ENCODE data around the gene GATAD2A. TPM values are rescaled to one million over a fixed set of nuclear protein-coding genes. Genes with fewer than 3 reads are reported as not detected.
"Not testable (repeated sequence)": the region's sequence is repeated elsewhere in the genome, so short reads cannot be mapped to it uniquely, and the experiment has no call there.

The GATAD2A gene
- total RNA-seq, 4 donors from 2014 or later: 73.8 to 128 (median 87.7) TPM

GRCh38 chr19:19451429-19452242 lies 46.2 kb downstream of the GATAD2A start:
- 64 to 65% methylated on average over 13 of the region's 13 CpGs for WGBS, 2 donors

DNA sequence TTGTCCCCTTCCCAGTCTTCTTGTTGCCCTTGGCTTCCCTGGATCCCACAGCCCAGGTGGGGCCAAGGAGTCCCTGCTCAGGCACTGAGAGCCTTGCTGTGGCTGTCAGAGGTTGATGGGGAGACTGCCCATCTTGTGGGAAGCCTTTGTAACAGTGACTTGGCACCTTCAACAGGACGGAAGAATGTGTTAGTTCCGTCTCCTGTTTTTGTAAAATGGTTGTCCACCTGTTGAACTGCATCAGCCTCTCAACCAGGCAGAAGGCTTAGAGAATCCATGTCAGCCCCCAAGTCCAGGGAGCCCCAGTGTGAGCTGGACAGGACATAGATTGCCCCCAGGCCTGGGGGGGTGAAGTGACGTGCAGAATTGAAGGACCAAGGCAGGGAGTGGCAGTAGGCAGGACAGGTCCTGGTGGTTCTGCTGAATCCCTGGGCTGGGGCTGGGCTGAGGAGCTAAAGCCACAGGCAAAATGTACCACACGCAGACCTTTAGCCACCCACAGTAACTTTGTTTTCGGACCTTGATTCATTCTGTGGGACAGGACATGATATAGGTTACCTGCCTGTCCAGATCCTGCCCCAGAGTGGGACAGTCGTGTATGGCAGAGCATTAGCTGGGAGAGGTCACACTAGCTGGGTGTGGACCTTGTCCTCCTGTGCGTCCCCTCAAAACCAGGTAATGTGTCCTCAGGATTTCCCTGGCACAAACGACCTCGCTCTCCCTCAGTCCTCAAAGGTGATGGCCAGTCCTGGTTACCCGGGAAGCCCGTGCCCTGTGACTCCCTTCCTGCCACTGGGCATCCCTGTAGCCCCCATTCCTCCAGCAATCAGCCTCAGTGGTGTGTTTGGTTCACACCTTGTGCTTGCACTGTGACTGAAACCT lies 47.0 kb downstream of the GATAD2A start:
- WGBS, 2 donors: 81 to 86% methylated on average over 11 of the region's 11 CpGs
- TF ChIP-seq POLR2A (IDR thresholded peaks at IDR 0.05): no peak
- TF ChIP-seq, protein P1, sequence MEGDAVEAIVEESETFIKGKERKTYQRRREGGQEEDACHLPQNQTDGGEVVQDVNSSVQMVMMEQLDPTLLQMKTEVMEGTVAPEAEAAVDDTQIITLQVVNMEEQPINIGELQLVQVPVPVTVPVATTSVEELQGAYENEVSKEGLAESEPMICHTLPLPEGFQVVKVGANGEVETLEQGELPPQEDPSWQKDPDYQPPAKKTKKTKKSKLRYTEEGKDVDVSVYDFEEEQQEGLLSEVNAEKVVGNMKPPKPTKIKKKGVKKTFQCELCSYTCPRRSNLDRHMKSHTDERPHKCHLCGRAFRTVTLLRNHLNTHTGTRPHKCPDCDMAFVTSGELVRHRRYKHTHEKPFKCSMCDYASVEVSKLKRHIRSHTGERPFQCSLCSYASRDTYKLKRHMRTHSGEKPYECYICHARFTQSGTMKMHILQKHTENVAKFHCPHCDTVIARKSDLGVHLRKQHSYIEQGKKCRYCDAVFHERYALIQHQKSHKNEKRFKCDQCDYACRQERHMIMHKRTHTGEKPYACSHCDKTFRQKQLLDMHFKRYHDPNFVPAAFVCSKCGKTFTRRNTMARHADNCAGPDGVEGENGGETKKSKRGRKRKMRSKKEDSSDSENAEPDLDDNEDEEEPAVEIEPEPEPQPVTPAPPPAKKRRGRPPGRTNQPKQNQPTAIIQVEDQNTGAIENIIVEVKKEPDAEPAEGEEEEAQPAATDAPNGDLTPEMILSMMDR (IDR thresholded peaks at IDR 0.05): no peak
- intact Hi-C loops (cut with DNase I; ENCODE audit: low total_unique reads): no loop called here
- H3K4me3 ChIP-seq (ENCODE audit: low read depth, poor library complexity, severe bottlenecking): no peak overlapping the region
- no peak for DNase-seq (ENCODE audit: low spot score in 2 of 2)

More at GRCh38 chr19:19451429-19452242, 46.2 kb downstream of the GATAD2A start:
- intact Hi-C loops (cut with DNase I; ENCODE audit: low total_unique reads): no loop called here
- H3K4me3 ChIP-seq (ENCODE audit: low read depth, poor library complexity, severe bottlenecking): no peak overlapping the region
- TF ChIP-seq POLR2A (IDR thresholded peaks at IDR 0.05): no peak
- TF ChIP-seq, protein P1 (IDR thresholded peaks at IDR 0.05): no peak
- DNase-seq (ENCODE audit: low spot score in 2 of 2): no peak

DNA sequence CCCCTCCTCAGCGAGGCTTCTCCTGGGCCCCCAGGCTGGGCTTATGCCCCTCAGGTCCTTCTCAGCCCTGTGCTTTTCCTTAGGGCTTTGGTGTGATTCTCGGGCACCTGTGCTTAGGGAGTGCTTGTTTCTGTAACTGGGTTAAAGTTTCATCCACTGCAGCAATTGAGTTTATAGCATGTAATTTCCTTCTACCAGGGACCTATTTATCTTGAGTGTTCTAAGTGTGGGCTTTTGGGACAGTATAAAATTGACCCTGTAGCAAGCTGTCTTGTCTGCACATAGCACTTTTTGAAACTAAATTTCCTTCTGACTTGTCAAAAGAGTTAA lies 47.6 kb downstream of the GATAD2A start:
- intact Hi-C loops (cut with DNase I; ENCODE audit: low total_unique reads): no loop called here
- 78 to 92% methylated on average over 2 of the region's 2 CpGs for WGBS, 2 donors
- no peak for TF ChIP-seq POLR2A (IDR thresholded peaks at IDR 0.05)
- TF ChIP-seq, protein P1 (IDR thresholded peaks at IDR 0.05): no peak
- H3K4me3 ChIP-seq (ENCODE audit: low read depth, poor library complexity, severe bottlenecking): no peak overlapping the region
- no peak for DNase-seq (ENCODE audit: low spot score in 2 of 2)

DNA sequence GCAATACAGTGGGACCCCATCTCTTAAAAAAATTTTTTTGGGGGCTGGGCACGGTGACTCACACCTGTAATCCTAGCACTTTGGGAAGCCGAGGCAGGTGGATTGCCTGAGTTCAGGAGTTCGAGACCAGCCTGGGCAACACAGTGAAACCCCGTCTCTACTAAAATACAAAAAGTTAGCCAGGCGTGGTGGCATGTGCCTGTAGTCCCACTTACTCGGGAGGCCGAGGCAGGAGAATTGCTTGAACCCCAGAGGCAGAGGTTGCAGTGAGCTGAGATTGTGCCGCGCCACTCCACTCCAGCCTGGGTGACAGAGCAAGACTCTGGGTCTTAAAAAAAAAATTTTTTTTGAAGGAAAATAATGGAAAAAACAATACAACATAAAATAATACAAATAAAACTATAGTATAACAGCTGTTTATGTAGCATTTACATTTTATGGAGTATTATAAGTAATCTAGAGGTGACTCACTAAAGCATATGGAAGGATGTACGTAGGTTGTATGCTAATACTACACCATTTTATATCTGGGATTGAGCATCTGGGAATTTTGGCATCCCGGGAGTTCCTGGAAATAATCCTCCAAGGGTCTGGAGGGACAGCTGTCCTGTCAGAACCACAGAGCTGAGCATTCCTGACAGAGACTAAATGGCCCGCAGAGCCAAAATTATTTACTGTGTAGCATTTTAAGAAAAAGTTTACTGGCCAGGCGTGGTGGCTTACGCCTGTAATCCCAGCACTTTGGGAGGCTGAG lies 49.9 kb downstream of the GATAD2A start:
- H3K4me3 ChIP-seq (ENCODE audit: low read depth, poor library complexity, severe bottlenecking); DNase-seq (ENCODE audit: low spot score in 2 of 2); intact Hi-C loops (cut with DNase I; ENCODE audit: low total_unique reads): not testable (repeated sequence)
- WGBS, 2 donors: 93 to 95% methylated on average over 14 of the region's 14 CpGs

- intact Hi-C loops (cut with DNase I; ENCODE audit: low total_unique reads): no loop called here
- H3K4me3 ChIP-seq (ENCODE audit: low read depth, poor library complexity, severe bottlenecking): no peak overlapping the region
- DNase-seq (ENCODE audit: low spot score in 2 of 2): no peak
- TF ChIP-seq POLR2A (IDR thresholded peaks at IDR 0.05): no peak
- TF ChIP-seq, protein P1 (IDR thresholded peaks at IDR 0.05): no peak
- 86 to 88% methylated on average over 4 of the region's 4 CpGs for WGBS, 2 donors
Observed at GRCh38 chr19:19457671-19458070, 52.2 kb downstream of the GATAD2A start.
